HUES6 (cell line): ENCODE measurements around the gene MEF2C.

Experiments
- H3K27ac ChIP-seq: 2 replicates; pipeline ENCODE4 v1.7.0; 2013; ENCODE audit warnings: low read depth, mild to moderate bottlenecking, low read length, inconsistent platforms
- H3K27me3 ChIP-seq: 2 replicates; pipeline ENCODE4 v1.6.1; 2013; ENCODE audit warnings: low read length; ENCODE audit not compliant: control insufficient read depth, insufficient read depth
- H3K36me3 ChIP-seq: 2 replicates; pipeline ENCODE4 v1.6.1; 2013; ENCODE audit warnings: low read length; ENCODE audit not compliant: control insufficient read depth, insufficient read depth
- H3K4me1 ChIP-seq: 2 replicates; pipeline ENCODE4 v1.6.1; 2013; ENCODE audit warnings: low read length; ENCODE audit not compliant: control insufficient read depth, insufficient read depth
- H3K4me3 ChIP-seq: 2 replicates; pipeline ENCODE4 v1.5.1; 2013; ENCODE audit warnings: low read depth, low read length
- H3K9ac ChIP-seq: one replicate; pipeline ENCODE4 v1.6.1; 2013; ENCODE audit warnings: mild to moderate bottlenecking, low read length
- H3K9me3 ChIP-seq: 2 replicates; pipeline ENCODE4 v1.6.1; 2013; ENCODE audit warnings: low read depth, low read length; ENCODE audit not compliant: control insufficient read depth, insufficient read depth

Gene MEF2C

GRCh38 chr5:88816195-88816594 lies 66.8 kb downstream of the MEF2C start:
- no peak overlapping the region for H3K4me3 ChIP-seq
- peaks cover 33% of the 10 kb centered on the region for H3K4me1 ChIP-seq

GRCh38 chr5:88815050-88815789 lies 67.8 kb downstream of the MEF2C start:
- peaks cover 33% of the 10 kb centered on the region for H3K4me1 ChIP-seq
- H3K4me3 ChIP-seq, result no peak overlapping the region
- no peaks in the 10 kb centered on the region for H3K36me3 ChIP-seq
- no peaks in the 10 kb centered on the region for H3K27me3 ChIP-seq
- no peaks in the 10 kb centered on the region for H3K9me3 ChIP-seq
- no peak overlapping the region for H3K27ac ChIP-seq
- H3K9ac ChIP-seq, result no peak overlapping the region

More at GRCh38 chr5:88816195-88816594, 66.8 kb downstream of the MEF2C start:
- Histone ChIP-seq H3K9ac (no peak overlapping the region), H3K9me3 (no peaks in the 10 kb centered on the region), H3K27ac (no peak overlapping the region), H3K27me3 (no peaks in the 10 kb centered on the region), H3K36me3 (no peaks in the 10 kb centered on the region)

- H3K36me3 ChIP-seq, result no peaks in the 10 kb centered on the region
Observed at GRCh38 chr5:88813805-88814575, 69.0 kb downstream of the MEF2C start.

GRCh38 chr5:88813244-88813643 lies 69.7 kb downstream of the MEF2C start:
- H3K4me1 ChIP-seq, result peaks cover 25% of the 10 kb centered on the region
- no peak overlapping the region for H3K27ac ChIP-seq
- no peaks in the 10 kb centered on the region for H3K9me3 ChIP-seq
- no peak overlapping the region for H3K4me3 ChIP-seq
- no peaks in the 10 kb centered on the region for H3K27me3 ChIP-seq
- H3K9ac ChIP-seq, result no peak overlapping the region
- no peaks in the 10 kb centered on the region for H3K36me3 ChIP-seq

More at GRCh38 chr5:88813805-88814575, 69.0 kb downstream of the MEF2C start:
- Histone ChIP-seq H3K9me3 (no peaks in the 10 kb centered on the region), H3K27ac (no peak overlapping the region), H3K9ac (no peak overlapping the region), H3K27me3 (no peaks in the 10 kb centered on the region), H3K4me3 (no peak overlapping the region), H3K4me1 (peaks cover 25% of the 10 kb centered on the region)

- H3K9me3 ChIP-seq, result no peaks in the 10 kb centered on the region
- H3K27ac ChIP-seq, result no peak overlapping the region
- no peaks in the 10 kb centered on the region for H3K4me1 ChIP-seq
- no peaks in the 10 kb centered on the region for H3K27me3 ChIP-seq
- H3K36me3 ChIP-seq, result no peaks in the 10 kb centered on the region
- no peak overlapping the region for H3K4me3 ChIP-seq
- no peak overlapping the region for H3K9ac ChIP-seq
Observed at GRCh38 chr5:88808153-88808552, 74.8 kb downstream of the MEF2C start.

GRCh38 chr5:88807327-88807726 lies 75.7 kb downstream of the MEF2C start:
- H3K27ac ChIP-seq, result no peak overlapping the region
- H3K4me1 ChIP-seq, result no peaks in the 10 kb centered on the region
- no peak overlapping the region for H3K4me3 ChIP-seq
- H3K9ac ChIP-seq, result no peak overlapping the region
- no peaks in the 10 kb centered on the region for H3K36me3 ChIP-seq
- H3K9me3 ChIP-seq, result no peaks in the 10 kb centered on the region
- no peaks in the 10 kb centered on the region for H3K27me3 ChIP-seq

GRCh38 chr5:88806338-88806737 lies 76.6 kb downstream of the MEF2C start:
- H3K9me3 ChIP-seq, result no peaks in the 10 kb centered on the region
- no peak overlapping the region for H3K27ac ChIP-seq
- H3K36me3 ChIP-seq, result no peaks in the 10 kb centered on the region
- H3K4me3 ChIP-seq, result no peak overlapping the region
- no peaks in the 10 kb centered on the region for H3K27me3 ChIP-seq
- H3K9ac ChIP-seq, result no peak overlapping the region
- no peaks in the 10 kb centered on the region for H3K4me1 ChIP-seq

- Histone ChIP-seq H3K4me1 (no peaks in the 10 kb centered on the region), H3K9ac (no peak overlapping the region), H3K27ac (no peak overlapping the region), H3K36me3 (no peaks in the 10 kb centered on the region), H3K9me3 (no peaks in the 10 kb centered on the region), H3K27me3 (no peaks in the 10 kb centered on the region), H3K4me3 (no peak overlapping the region)
Observed at GRCh38 chr5:88805151-88805784, 77.7 kb downstream of the MEF2C start.

GRCh38 chr5:88804444-88804843 lies 78.5 kb downstream of the MEF2C start:
- no peak overlapping the region for H3K9ac ChIP-seq
- H3K36me3 ChIP-seq, result no peaks in the 10 kb centered on the region
- H3K27ac ChIP-seq, result no peak overlapping the region
- no peaks in the 10 kb centered on the region for H3K4me1 ChIP-seq
- H3K9me3 ChIP-seq, result no peaks in the 10 kb centered on the region
- H3K4me3 ChIP-seq, result no peak overlapping the region
- no peaks in the 10 kb centered on the region for H3K27me3 ChIP-seq

- no peak overlapping the region for H3K9ac ChIP-seq
- H3K9me3 ChIP-seq, result no peaks in the 10 kb centered on the region
- H3K36me3 ChIP-seq, result no peaks in the 10 kb centered on the region
- no peaks in the 10 kb centered on the region for H3K4me1 ChIP-seq
- H3K27ac ChIP-seq, result no peak overlapping the region
- H3K27me3 ChIP-seq, result no peaks in the 10 kb centered on the region
- no peak overlapping the region for H3K4me3 ChIP-seq
Observed at GRCh38 chr5:88803309-88803708, 79.7 kb downstream of the MEF2C start.
